Suprapubic skin (tissue), 4 donors: ENCODE measurements around the gene GRK2.

ENCODE experiments used
- CTCF ChIP-seq, 2 donors: fragments of 200-600 bp in 1 of 2; fragments of 450-650 bp in 1 of 2; sonication (generic) in 1 of 2; IDR thresholded peaks; one replicate each; pipeline ENCODE4 v1.5.1; 2016 to 2019; ENCODE audit warnings: antibody characterized with exemption in 2 of 2, mild to moderate bottlenecking in 1 of 2, moderate library complexity in 1 of 2
- EP300 ChIP-seq: sonication (generic); formaldehyde crosslinking; IDR thresholded peaks from one replicate; pipeline ENCODE4 v1.6.1; 2017; ENCODE audit warnings: antibody characterized with exemption
- POLR2A ChIP-seq, 2 donors: fragments of 450-650 bp; IDR thresholded peaks; one replicate each; pipeline ENCODE4 v1.6.1; 2017; ENCODE audit warnings: antibody characterized with exemption in 2 of 2, mild to moderate bottlenecking in 2 of 2, moderate library complexity in 2 of 2
- POLR2AphosphoS5 ChIP-seq, 3 donors: sonication (generic); formaldehyde crosslinking; IDR thresholded peaks; one replicate each; pipeline ENCODE4 v1.6.1; 2017; ENCODE audit warnings: antibody characterized with exemption in 3 of 3

GRCh38 chr11:67302571-67303131, 36.4 kb downstream of the GRK2 start:
- TF ChIP-seq CTCF (IDR thresholded peaks at IDR 0.05) (no peak), POLR2A (IDR thresholded peaks at IDR 0.05) (no peak), EP300 (no peak), POLR2AphosphoS5 (IDR thresholded peaks at IDR 0.05) (peak in 1 of 3 donors; percentile 10)
